KMS-11 (cell line): Measurements from ENCODE around the gene ANKLE1.
"Not testable (repeated sequence)": the region's sequence is repeated elsewhere in the genome, so short reads cannot be mapped to it uniquely, and the experiment has no call there.

Experiments used
- H2AFZ ChIP-seq: fragments of 200-600 bp; sonication (generic); 2 replicates; pipeline ENCODE4 v1.6.1; 2016; ENCODE audit warnings: antibody characterized with exemption, mixed run types, low read depth
- H3K27ac ChIP-seq: fragments of 200-600 bp; sonication (generic); 2 replicates; pipeline ENCODE4 v1.6.1; 2016; ENCODE audit warnings: mild to moderate bottlenecking, mixed run types
- H3K27me3 ChIP-seq: fragments of 200-600 bp; sonication (generic); 2 replicates; pipeline ENCODE4 v1.6.1; 2017; ENCODE audit warnings: mild to moderate bottlenecking, low read depth, mixed run types, moderate library complexity; ENCODE audit not compliant: insufficient read depth
- H3K36me3 ChIP-seq: fragments of 200-600 bp; sonication (generic); 2 replicates; pipeline ENCODE4 v1.6.1; 2017; ENCODE audit warnings: mild to moderate bottlenecking, mixed run types; ENCODE audit not compliant: insufficient read depth
- H3K4me1 ChIP-seq: fragments of 200-600 bp; sonication (generic); 2 replicates; pipeline ENCODE4 v1.6.1; 2016; ENCODE audit warnings: mild to moderate bottlenecking, low read depth, mixed run types; ENCODE audit not compliant: poor library complexity, severe bottlenecking
- H3K4me2 ChIP-seq: fragments of 200-600 bp; sonication (generic); 2 replicates; pipeline ENCODE4 v1.7.0; 2016; ENCODE audit warnings: mild to moderate bottlenecking, mixed run types
- H3K4me3 ChIP-seq: fragments of 200-600 bp; sonication (generic); IDR thresholded peaks from 2 replicates; pipeline ENCODE4 v1.6.1; 2017; ENCODE audit warnings: low read depth, low read length, mixed read lengths; ENCODE audit not compliant: insufficient read depth
- H3K79me2 ChIP-seq: fragments of 200-600 bp; sonication (generic); 2 replicates; pipeline ENCODE4 v1.6.1; 2016; ENCODE audit warnings: low read depth, mixed run types; ENCODE audit not compliant: insufficient read depth
- H3K9ac ChIP-seq: fragments of 200-600 bp; sonication (generic); 2 replicates; pipeline ENCODE4 v1.6.1; 2016; ENCODE audit warnings: mild to moderate bottlenecking, mixed run types
- H4K20me1 ChIP-seq: fragments of 200-600 bp; sonication (generic); 2 replicates; pipeline ENCODE4 v1.6.1; 2016; ENCODE audit warnings: mild to moderate bottlenecking, mixed run types; ENCODE audit not compliant: insufficient read depth
- CTCF ChIP-seq: fragments of 200-600 bp; sonication (generic); conservative IDR thresholded peaks from 2 replicates; pipeline ENCODE4 v1.6.1; 2017; ENCODE audit warnings: low read depth, mild to moderate bottlenecking, antibody characterized with exemption, low read length, moderate library complexity, mixed read lengths

The ANKLE1 gene

DNA sequence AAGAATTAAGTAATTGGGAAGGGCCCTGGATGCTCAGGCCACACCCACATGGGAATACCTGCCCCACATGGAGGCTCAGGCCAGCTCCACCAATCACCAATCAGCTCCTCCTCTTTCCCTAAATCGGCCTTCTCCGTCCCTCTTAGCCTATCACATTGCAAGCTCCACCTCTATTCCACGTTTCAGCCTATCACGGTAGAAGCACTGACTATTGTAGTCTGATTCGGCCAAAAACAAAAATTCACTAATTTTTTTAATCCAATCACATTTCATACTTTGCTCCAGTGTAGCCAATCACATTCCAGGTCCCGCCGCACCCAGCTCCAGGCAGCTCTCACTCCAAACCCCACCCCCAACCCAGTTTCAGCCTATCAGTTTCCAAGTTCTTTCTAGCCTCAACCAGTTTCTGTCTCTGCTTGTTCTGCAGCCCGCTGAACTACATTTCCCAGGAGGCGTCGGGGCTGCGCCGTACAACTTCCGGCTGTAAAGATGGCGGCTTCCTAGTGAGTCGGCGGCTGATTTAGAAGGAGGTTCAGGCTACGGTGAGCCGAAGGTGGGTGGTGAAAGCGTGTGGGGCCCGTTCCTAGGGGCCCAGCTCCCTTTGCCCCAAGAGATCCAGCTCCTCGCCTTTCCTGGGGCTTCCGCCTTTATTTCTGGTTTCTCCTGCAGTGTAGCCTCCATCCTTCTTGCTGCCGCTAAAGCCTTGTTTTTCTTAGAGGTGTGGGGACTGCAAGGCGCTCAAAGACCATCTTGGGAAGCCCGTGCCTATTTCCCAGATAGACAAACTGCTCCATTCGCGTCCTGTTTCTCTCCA lies 14.5 kb upstream of the ANKLE1 start, which contains the start of gene BABAM1:
BABAM1 (plus strand) TSS at position 469 of the 814 bp plus-strand sequence. CDS start 1,364 bp downstream, outside the sequence.
- Histone ChIP-seq H3K4me3 (no peak within 1 kb of the TSS), H3K4me2 (peak within 1 kb of the TSS; percentile 83), H3K9ac (peak within 1 kb of the TSS; percentile 56; the same call in 1 of the 2 replicates), H3K79me2 (peaks cover 6% of the 10 kb centered on the region; the same call in 1 of the 2 replicates), H3K27ac (peak within 1 kb of the TSS; percentile 61), H4K20me1 (no peaks in the 10 kb centered on the region), H3K27me3 (no peaks in the 10 kb centered on the region), H3K36me3 (no peaks in the 10 kb centered on the region), H2AFZ (peak within 1 kb of the TSS; percentile 35; the same call in 1 of the 2 replicates), H3K4me1 (peaks cover 14% of the 10 kb centered on the region)
- TF ChIP-seq CTCF: no peak

DNA sequence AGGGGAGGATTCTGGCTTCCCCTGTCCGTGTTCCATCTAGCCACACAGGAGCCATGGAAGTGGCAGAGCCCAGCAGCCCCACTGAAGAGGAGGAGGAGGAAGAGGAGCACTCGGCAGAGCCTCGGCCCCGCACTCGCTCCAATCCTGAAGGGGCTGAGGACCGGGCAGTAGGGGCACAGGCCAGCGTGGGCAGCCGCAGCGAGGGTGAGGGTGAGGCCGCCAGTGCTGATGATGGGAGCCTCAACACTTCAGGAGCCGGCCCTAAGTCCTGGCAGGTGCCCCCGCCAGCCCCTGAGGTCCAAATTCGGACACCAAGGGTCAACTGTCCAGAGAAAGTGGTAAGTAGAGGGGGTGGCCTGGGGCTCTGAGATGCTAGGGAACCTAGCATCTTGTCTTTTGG lies 12.9 kb upstream of the ANKLE1 start:
- no peak overlapping the region for H3K9ac ChIP-seq
- H3K4me2 ChIP-seq: peak overlapping the region; percentile 83; the same call in 1 of the 2 replicates
- H3K4me1 ChIP-seq: peaks cover 14% of the 10 kb centered on the region
- no peaks in the 10 kb centered on the region for H3K36me3 ChIP-seq
- no peaks in the 10 kb centered on the region for H4K20me1 ChIP-seq
- peaks cover 6% of the 10 kb centered on the region; the same call in 1 of the 2 replicates for H3K79me2 ChIP-seq
- H3K27ac ChIP-seq: peak overlapping the region; percentile 61; the same call in 1 of the 2 replicates
- H3K27me3 ChIP-seq: no peaks in the 10 kb centered on the region
- no peak for TF ChIP-seq CTCF
- H2AFZ ChIP-seq: no peak overlapping the region
- no peak overlapping the region for H3K4me3 ChIP-seq

DNA sequence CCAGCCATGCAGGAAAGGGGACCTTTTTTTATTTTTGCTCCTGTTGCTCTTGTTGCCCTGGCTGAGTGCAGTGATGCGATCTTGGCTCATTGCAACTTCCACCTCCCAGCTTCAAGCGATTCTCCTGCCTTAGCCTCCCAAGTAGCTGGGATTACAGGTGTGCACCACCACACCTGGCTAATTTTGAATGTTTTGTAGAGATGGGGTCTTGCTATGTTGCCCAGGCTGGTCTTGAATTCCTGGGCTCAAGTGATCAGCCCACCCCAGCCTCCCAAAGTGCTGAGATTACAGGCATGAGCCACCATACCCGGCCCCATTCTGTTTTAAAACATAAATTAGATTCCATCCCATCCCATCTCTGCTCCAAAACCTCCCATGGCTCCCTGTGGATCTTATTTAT lies 6.8 kb upstream of the ANKLE1 start:
- H3K9ac ChIP-seq, H3K4me3 ChIP-seq, H3K4me1 ChIP-seq, H2AFZ ChIP-seq, H4K20me1 ChIP-seq, H3K27ac ChIP-seq, H3K4me2 ChIP-seq, H3K36me3 ChIP-seq, H3K79me2 ChIP-seq, H3K27me3 ChIP-seq: not testable (repeated sequence)

GRCh38 chr19:17275441-17276175 lies 6.1 kb upstream of the ANKLE1 start:
- TF ChIP-seq CTCF: no peak
- no peak overlapping the region for H3K9ac ChIP-seq
- H2AFZ ChIP-seq: no peak overlapping the region
- no peak overlapping the region for H3K27ac ChIP-seq
- no peaks in the 10 kb centered on the region for H3K27me3 ChIP-seq
- no peaks in the 10 kb centered on the region for H3K36me3 ChIP-seq
- no peaks in the 10 kb centered on the region for H4K20me1 ChIP-seq
- H3K4me1 ChIP-seq: no peaks in the 10 kb centered on the region
- H3K79me2 ChIP-seq: no peaks in the 10 kb centered on the region
- no peak overlapping the region for H3K4me2 ChIP-seq
- no peak overlapping the region for H3K4me3 ChIP-seq
